ENCODE measurements around the gene LMBRD2. TPM values are rescaled to one million over a fixed set of nuclear protein-coding genes. Genes with fewer than 3 reads are reported as not detected.

LMBRD2 gene
- polyA plus RNA-seq, 3 donors: 2.1 to 6.4 (median 2.3) TPM

DNA sequence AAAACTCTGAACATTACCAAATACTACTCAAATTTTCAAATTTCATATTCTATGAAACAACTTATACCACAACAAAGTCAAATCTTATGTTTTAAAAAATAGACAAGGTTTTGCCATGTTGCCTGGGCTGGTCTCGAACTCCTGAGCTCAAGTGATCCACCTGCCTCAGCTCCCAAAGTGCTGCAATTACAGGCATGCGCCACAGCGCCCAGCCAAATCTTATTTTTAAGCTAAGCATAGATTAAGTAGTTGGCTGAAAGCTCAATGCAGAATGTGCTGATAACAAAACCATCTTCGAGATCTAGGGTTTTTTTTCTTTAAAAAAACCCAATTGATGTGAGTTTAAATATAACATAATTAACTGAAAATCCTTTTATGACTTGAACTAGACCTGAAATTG lies 6.4 kb downstream of the LMBRD2 start:
- H3K4me3 Mint-ChIP-seq: no peak overlapping the region
- Histone ChIP-seq H3K9ac (ENCODE audit: insufficient read depth, low read length, poor library complexity, severe bottlenecking) (no peak overlapping the region), H4K20me1 (ENCODE audit: insufficient read depth, low read length) (peaks cover 4% of the 10 kb centered on the region), H3K4me2 (replicated peaks; ENCODE audit: extremely low read depth, low read length, poor library complexity, severe bottlenecking) (no peak overlapping the region), H3K4me1 (ENCODE audit: control insufficient read depth in 1 of 2, insufficient read depth in 2 of 2, low read length in 2 of 2) (peaks cover under 1 to 2% of the 10 kb centered on the region in 2 donors), H3K36me3 (replicated peaks in 1 of 2; ENCODE audit: control insufficient read depth in 1 of 2, insufficient read depth in 2 of 2, low read length in 2 of 2) (peaks cover 17 to 31% of the 10 kb centered on the region in 2 donors), H3K27me3 (ENCODE audit: control insufficient read depth in 2 of 2, insufficient read depth in 2 of 2, low read length in 2 of 2) (no peaks in the 10 kb centered on the region), H2AFZ (ENCODE audit: insufficient read depth, low read depth, low read length, poor library complexity, severe bottlenecking) (no peak overlapping the region), H3K27ac (ENCODE audit: low read depth in 1 of 2, low read length in 2 of 2) (no peak overlapping the region), H3K4me3 (replicated peaks in 1 of 3; ENCODE audit: low read depth in 2 of 3, low read length in 3 of 3) (no peak overlapping the region), H3K9me3 (replicated peaks in 1 of 2; ENCODE audit: control insufficient read depth in 1 of 2, insufficient read depth in 1 of 2, low read length in 2 of 2) (peaks cover under 1 to 2% of the 10 kb centered on the region in 2 donors), H3K79me2 (ENCODE audit: insufficient read depth, low read length) (peaks cover 45% of the 10 kb centered on the region)
- intact Hi-C loops (cut with micrococcal nuclease): no loop called here
- TF ChIP-seq, protein P1, sequence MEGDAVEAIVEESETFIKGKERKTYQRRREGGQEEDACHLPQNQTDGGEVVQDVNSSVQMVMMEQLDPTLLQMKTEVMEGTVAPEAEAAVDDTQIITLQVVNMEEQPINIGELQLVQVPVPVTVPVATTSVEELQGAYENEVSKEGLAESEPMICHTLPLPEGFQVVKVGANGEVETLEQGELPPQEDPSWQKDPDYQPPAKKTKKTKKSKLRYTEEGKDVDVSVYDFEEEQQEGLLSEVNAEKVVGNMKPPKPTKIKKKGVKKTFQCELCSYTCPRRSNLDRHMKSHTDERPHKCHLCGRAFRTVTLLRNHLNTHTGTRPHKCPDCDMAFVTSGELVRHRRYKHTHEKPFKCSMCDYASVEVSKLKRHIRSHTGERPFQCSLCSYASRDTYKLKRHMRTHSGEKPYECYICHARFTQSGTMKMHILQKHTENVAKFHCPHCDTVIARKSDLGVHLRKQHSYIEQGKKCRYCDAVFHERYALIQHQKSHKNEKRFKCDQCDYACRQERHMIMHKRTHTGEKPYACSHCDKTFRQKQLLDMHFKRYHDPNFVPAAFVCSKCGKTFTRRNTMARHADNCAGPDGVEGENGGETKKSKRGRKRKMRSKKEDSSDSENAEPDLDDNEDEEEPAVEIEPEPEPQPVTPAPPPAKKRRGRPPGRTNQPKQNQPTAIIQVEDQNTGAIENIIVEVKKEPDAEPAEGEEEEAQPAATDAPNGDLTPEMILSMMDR (IDR thresholded peaks at IDR 0.05): no peak
- H3K4me1 Mint-ChIP-seq: peaks cover 7% of the 10 kb centered on the region
- WGBS (ENCODE audit: insufficient coverage): 100% methylated on average over 1 of the region's 4 CpGs
- DNase-seq: no peak
- no peaks in the 10 kb centered on the region for H3K27me3 Mint-ChIP-seq (ENCODE audit: low read depth in 3 of 3)
- H3K36me3 Mint-ChIP-seq: peaks cover 17 to 18% of the 10 kb centered on the region in 2 donors
- H3K27ac Mint-ChIP-seq: no peak overlapping the region
- peaks cover 0 to 7% (median 4%) of the 10 kb centered on the region in 7 donors for H3K9me3 Mint-ChIP-seq

DNA sequence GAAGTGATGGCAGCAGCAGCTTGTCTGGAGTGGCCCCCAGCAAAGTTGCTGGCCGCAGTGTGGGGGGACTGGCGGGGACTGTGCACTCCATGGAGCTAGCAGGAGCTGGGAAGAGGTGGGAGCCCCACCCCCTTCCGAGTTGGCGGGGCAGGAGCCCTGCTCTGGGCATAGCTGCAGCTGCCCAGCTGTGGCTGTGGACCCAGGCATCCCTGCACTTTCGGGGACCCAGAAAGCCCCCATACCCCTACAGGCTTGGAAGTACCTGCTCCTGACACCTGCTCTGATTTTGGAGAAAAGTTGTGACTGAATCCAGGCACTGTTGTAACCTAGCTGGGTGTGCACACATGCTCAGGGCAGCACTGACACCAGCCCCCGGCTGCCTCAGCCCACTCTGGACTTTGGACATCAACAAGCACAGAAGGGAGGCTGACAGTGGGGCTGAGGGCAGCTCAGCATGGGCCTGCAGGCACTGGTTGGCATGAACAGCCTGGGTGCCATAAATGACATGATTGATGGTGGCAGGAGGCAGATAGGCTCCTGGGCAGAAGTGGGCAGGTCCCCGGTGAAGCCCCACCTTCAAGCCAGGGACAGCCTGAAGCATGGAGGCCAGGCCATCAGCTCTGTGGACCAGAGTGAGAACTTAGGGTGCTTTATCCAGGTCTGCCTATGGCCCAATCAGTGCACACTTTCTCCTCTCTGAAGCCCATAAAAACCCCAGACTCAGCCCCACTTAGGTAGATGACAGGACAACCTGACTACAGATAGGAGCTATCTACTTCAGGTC lies 12.6 kb downstream of the LMBRD2 start:
- Histone ChIP-seq H4K20me1 (ENCODE audit: insufficient read depth, low read length) (no peaks in the 10 kb centered on the region), H3K4me3 (replicated peaks in 1 of 3; ENCODE audit: low read depth in 2 of 3, low read length in 3 of 3) (no peak overlapping the region), H3K4me2 (replicated peaks; ENCODE audit: extremely low read depth, low read length, poor library complexity, severe bottlenecking) (no peak overlapping the region), H3K4me1 (ENCODE audit: control insufficient read depth in 1 of 2, insufficient read depth in 2 of 2, low read length in 2 of 2) (no peaks in the 10 kb centered on the region), H3K9ac (ENCODE audit: insufficient read depth, low read length, poor library complexity, severe bottlenecking) (no peak overlapping the region), H2AFZ (ENCODE audit: insufficient read depth, low read depth, low read length, poor library complexity, severe bottlenecking) (no peak overlapping the region), H3K27me3 (ENCODE audit: control insufficient read depth in 2 of 2, insufficient read depth in 2 of 2, low read length in 2 of 2) (no peaks in the 10 kb centered on the region), H3K79me2 (ENCODE audit: insufficient read depth, low read length) (no peaks in the 10 kb centered on the region), H3K27ac (ENCODE audit: low read depth in 1 of 2, low read length in 2 of 2) (no peak overlapping the region), H3K36me3 (replicated peaks in 1 of 2; ENCODE audit: control insufficient read depth in 1 of 2, insufficient read depth in 2 of 2, low read length in 2 of 2) (peaks cover 45 to 72% of the 10 kb centered on the region in 2 donors), H3K9me3 (replicated peaks in 1 of 2; ENCODE audit: control insufficient read depth in 1 of 2, insufficient read depth in 1 of 2, low read length in 2 of 2) (peaks cover 9 to 18% of the 10 kb centered on the region in 2 donors)
- no peaks in the 10 kb centered on the region for H3K27me3 Mint-ChIP-seq (ENCODE audit: low read depth in 3 of 3)
- H3K36me3 Mint-ChIP-seq: peaks cover 38 to 61% of the 10 kb centered on the region in 2 donors
- TF ChIP-seq, protein P1 (IDR thresholded peaks at IDR 0.05): no peak
- peak overlapping the region in 1 of 7 donors; percentile 44 for H3K27ac Mint-ChIP-seq
- WGBS (ENCODE audit: insufficient coverage): 99% methylated on average over 5 of the region's 7 CpGs
- H3K9me3 Mint-ChIP-seq: peaks cover 0 to 20% (median 12%) of the 10 kb centered on the region in 7 donors
- H3K4me1 Mint-ChIP-seq: no peaks in the 10 kb centered on the region
- no peak for DNase-seq
- intact Hi-C loops (cut with micrococcal nuclease): no loop called here
- H3K4me3 Mint-ChIP-seq: no peak overlapping the region
